Measurements from ENCODE around the gene CLASRP. TPM values are rescaled to one million over a fixed set of nuclear protein-coding genes. Genes with fewer than 3 reads are reported as not detected.

Gene CLASRP
- total and polyA plus RNA-seq, 2 experiments from 2014 or later, result 9.2 to 45.1 TPM

GRCh38 chr19:45076029-45076850 lies 37.4 kb downstream of the CLASRP start, which contains the start of gene ZNF296:
ZNF296 (minus strand) TSS chr19:45076478; CDS start chr19:45076373, 105 bp downstream.
- Histone ChIP-seq H3K4me2 (ENCODE audit: unreplicated experiment) (peak within 1 kb of the TSS; percentile 57), H3K27ac (no peak within 1 kb of the TSS), H3K79me2 (ENCODE audit: insufficient read depth) (peaks cover 21% of the 10 kb centered on the region), H3K4me3 (peak within 1 kb of the TSS; percentile 58), H3K27me3 (replicated peaks; ENCODE audit: insufficient read depth) (no peaks in the 10 kb centered on the region), H4K20me1 (ENCODE audit: insufficient read depth) (no peaks in the 10 kb centered on the region), H3K9me2 (ENCODE audit: insufficient read depth) (no peaks in the 10 kb centered on the region), H3F3A (ENCODE audit: insufficient read depth) (peaks cover 19% of the 10 kb centered on the region; the same call in 1 of the 2 replicates), H3K36me3 (ENCODE audit: low read depth) (no peaks in the 10 kb centered on the region), H3K9ac (peak within 1 kb of the TSS; percentile 49), H2AFZ (peak within 1 kb of the TSS; percentile 77), H3K9me3 (ENCODE audit: low read depth) (no peaks in the 10 kb centered on the region), H3K4me1 (ENCODE audit: insufficient read depth) (peaks cover 8% of the 10 kb centered on the region)
- in situ Hi-C loops (cut with MboI), result no loop called here
- peak; percentile 63 for DNase-seq
- 5 to 7% methylated on average over 28 to 56 of the region's 81 CpGs for WGBS, 2 experiments (ENCODE audit: low coverage in 1 of 2, low lambda C conversion rate in 2 of 2, missing lambda C conversion rate in 2 of 2)
- no peak for TF ChIP-seq EZH2phosphoT487 (IDR thresholded peaks at IDR 0.05; ENCODE audit: insufficient read depth, low read depth)
- TF ChIP-seq EZH2 (IDR thresholded peaks at IDR 0.05; ENCODE audit: insufficient read depth, poor library complexity, severe bottlenecking), result no peak

GRCh38 chr19:45076851-45077730 lies 38.2 kb downstream of the CLASRP start:
- peak overlapping the region; percentile 57 for H3K4me2 ChIP-seq (ENCODE audit: unreplicated experiment)
- no peaks in the 10 kb centered on the region for H3K27me3 ChIP-seq (replicated peaks; ENCODE audit: insufficient read depth)
- H3K27ac ChIP-seq, result no peak overlapping the region
- H4K20me1 ChIP-seq (ENCODE audit: insufficient read depth), result no peaks in the 10 kb centered on the region
- H3K36me3 ChIP-seq (ENCODE audit: low read depth), result no peaks in the 10 kb centered on the region
- H3K9ac ChIP-seq, result peak overlapping the region; percentile 49
- no peaks in the 10 kb centered on the region for H3K9me2 ChIP-seq (ENCODE audit: insufficient read depth)
- H2AFZ ChIP-seq, result peak overlapping the region; percentile 77
- no peak for TF ChIP-seq EZH2phosphoT487 (IDR thresholded peaks at IDR 0.05; ENCODE audit: insufficient read depth, low read depth)
- TF ChIP-seq EZH2 (IDR thresholded peaks at IDR 0.05; ENCODE audit: insufficient read depth, poor library complexity, severe bottlenecking), result no peak
- peaks cover 8% of the 10 kb centered on the region for H3K4me1 ChIP-seq (ENCODE audit: insufficient read depth)
- WGBS, 2 experiments (ENCODE audit: low coverage in 1 of 2, low lambda C conversion rate in 2 of 2, missing lambda C conversion rate in 2 of 2), result 88 to 89% methylated on average over 15 of the region's 15 CpGs
- H3F3A ChIP-seq (ENCODE audit: insufficient read depth), result peaks cover 19% of the 10 kb centered on the region; the same call in 1 of the 2 replicates
- H3K79me2 ChIP-seq (ENCODE audit: insufficient read depth), result peaks cover 30% of the 10 kb centered on the region
- no peaks in the 10 kb centered on the region for H3K9me3 ChIP-seq (ENCODE audit: low read depth)
- in situ Hi-C loops (cut with MboI), result no loop called here
- peak overlapping the region; percentile 58 for H3K4me3 ChIP-seq
- DNase-seq, result no peak

GRCh38 chr19:45078390-45079062 lies 39.7 kb downstream of the CLASRP start:
- no peaks in the 10 kb centered on the region for H4K20me1 ChIP-seq (ENCODE audit: insufficient read depth)
- no peaks in the 10 kb centered on the region for H3K36me3 ChIP-seq (ENCODE audit: low read depth)
- WGBS, 2 experiments (ENCODE audit: low coverage in 1 of 2, low lambda C conversion rate in 2 of 2, missing lambda C conversion rate in 2 of 2), result 54 to 62% methylated on average over 9 to 10 of the region's 10 CpGs
- in situ Hi-C loops (cut with MboI), result no loop called here
- peak overlapping the region; percentile 96 for H3K4me3 ChIP-seq
- H3K9me3 ChIP-seq (ENCODE audit: low read depth), result no peaks in the 10 kb centered on the region
- peak overlapping the region; percentile 79 for H3K4me2 ChIP-seq (ENCODE audit: unreplicated experiment)
- peak overlapping the region; percentile 94 for H2AFZ ChIP-seq
- no peak for TF ChIP-seq EZH2 (IDR thresholded peaks at IDR 0.05; ENCODE audit: insufficient read depth, poor library complexity, severe bottlenecking)
- no peak for TF ChIP-seq EZH2phosphoT487 (IDR thresholded peaks at IDR 0.05; ENCODE audit: insufficient read depth, low read depth)
- DNase-seq, result no peak
- H3F3A ChIP-seq (ENCODE audit: insufficient read depth), result peaks cover 17% of the 10 kb centered on the region; the same call in 1 of the 2 replicates
- no peaks in the 10 kb centered on the region for H3K9me2 ChIP-seq (ENCODE audit: insufficient read depth)
- no peaks in the 10 kb centered on the region for H3K27me3 ChIP-seq (replicated peaks; ENCODE audit: insufficient read depth)
- peaks cover 8% of the 10 kb centered on the region for H3K4me1 ChIP-seq (ENCODE audit: insufficient read depth)
- peaks cover 44% of the 10 kb centered on the region for H3K79me2 ChIP-seq (ENCODE audit: insufficient read depth)
- H3K27ac ChIP-seq, result no peak overlapping the region
- peak overlapping the region; percentile 93 for H3K9ac ChIP-seq
